Islet of Langerhans (tissue), 1 donor: ENCODE measurements around the gene ENPP1.
"Not testable (repeated sequence)": the region's sequence is repeated elsewhere in the genome, so short reads cannot be mapped to it uniquely, and the experiment has no call there.

Experiments
- FAIRE-seq: peaks from one replicate; lab custom pipeline; 2011; peaks lifted over from hg19 to GRCh38; lab: Jason Lieb, UNC

Gene ENPP1

GRCh38 chr6:131877999-131878789 is 70.4 kb downstream of the ENPP1 start:
- FAIRE-seq = no peak

- FAIRE-seq = no peak
Measured at GRCh38 chr6:131883016-131883415, 75.2 kb downstream of the ENPP1 start.

GRCh38 chr6:131885237-131885636 is 77.4 kb downstream of the ENPP1 start:
- no peak for FAIRE-seq

- peak; percentile 21 for FAIRE-seq
Measured at GRCh38 chr6:131886517-131886916, 78.7 kb downstream of the ENPP1 start.

- no peak for FAIRE-seq
Measured at GRCh38 chr6:131890091-131890490, 82.3 kb downstream of the ENPP1 start.

GRCh38 chr6:131893198-131893597 is 85.4 kb downstream of the ENPP1 start:
- no peak for FAIRE-seq

- no peak for FAIRE-seq
Measured at GRCh38 chr6:131894493-131895424, 86.9 kb downstream of the ENPP1 start.

- FAIRE-seq = no peak
Measured at GRCh38 chr6:131897050-131897435, 89.2 kb downstream of the ENPP1 start.

- FAIRE-seq = no peak
Measured at GRCh38 chr6:131897621-131898020, 89.8 kb downstream of the ENPP1 start.

GRCh38 chr6:131898718-131899117 is 90.9 kb downstream of the ENPP1 start:
- no peak for FAIRE-seq

GRCh38 chr6:131900231-131900630 is 92.4 kb downstream of the ENPP1 start:
- no peak for FAIRE-seq

- FAIRE-seq = not testable (repeated sequence)
Measured at GRCh38 chr6:131901326-131901873, 93.6 kb downstream of the ENPP1 start.

- FAIRE-seq = not testable (repeated sequence)
Measured at GRCh38 chr6:131903734-131904133, 95.9 kb downstream of the ENPP1 start.

GRCh38 chr6:131908787-131909186 is 101.0 kb downstream of the ENPP1 start:
- FAIRE-seq = not testable (repeated sequence)

GRCh38 chr6:131909408-131910218 is 101.8 kb downstream of the ENPP1 start:
- FAIRE-seq = peak; percentile 91

GRCh38 chr6:131910219-131910589 is 102.4 kb downstream of the ENPP1 start:
- no peak for FAIRE-seq

GRCh38 chr6:131910956-131911355 is 103.1 kb downstream of the ENPP1 start:
- no peak for FAIRE-seq

- FAIRE-seq = no peak
Measured at GRCh38 chr6:131911951-131912350, 104.1 kb downstream of the ENPP1 start.

- FAIRE-seq = no peak
Measured at GRCh38 chr6:131914234-131914633, 106.4 kb downstream of the ENPP1 start.

GRCh38 chr6:131914967-131915751 is 107.3 kb downstream of the ENPP1 start:
- peak; percentile 74 for FAIRE-seq

GRCh38 chr6:131916091-131916796 is 108.4 kb downstream of the ENPP1 start:
- not testable (repeated sequence) for FAIRE-seq
